ENCODE data around the gene VARS2.
"Not testable (repeated sequence)": the region's sequence is repeated elsewhere in the genome, so short reads cannot be mapped to it uniquely, and the experiment has no call there.

Gene VARS2
- total RNA-seq: 3.3 to 5.1 reads per million in 2 donors

DNA sequence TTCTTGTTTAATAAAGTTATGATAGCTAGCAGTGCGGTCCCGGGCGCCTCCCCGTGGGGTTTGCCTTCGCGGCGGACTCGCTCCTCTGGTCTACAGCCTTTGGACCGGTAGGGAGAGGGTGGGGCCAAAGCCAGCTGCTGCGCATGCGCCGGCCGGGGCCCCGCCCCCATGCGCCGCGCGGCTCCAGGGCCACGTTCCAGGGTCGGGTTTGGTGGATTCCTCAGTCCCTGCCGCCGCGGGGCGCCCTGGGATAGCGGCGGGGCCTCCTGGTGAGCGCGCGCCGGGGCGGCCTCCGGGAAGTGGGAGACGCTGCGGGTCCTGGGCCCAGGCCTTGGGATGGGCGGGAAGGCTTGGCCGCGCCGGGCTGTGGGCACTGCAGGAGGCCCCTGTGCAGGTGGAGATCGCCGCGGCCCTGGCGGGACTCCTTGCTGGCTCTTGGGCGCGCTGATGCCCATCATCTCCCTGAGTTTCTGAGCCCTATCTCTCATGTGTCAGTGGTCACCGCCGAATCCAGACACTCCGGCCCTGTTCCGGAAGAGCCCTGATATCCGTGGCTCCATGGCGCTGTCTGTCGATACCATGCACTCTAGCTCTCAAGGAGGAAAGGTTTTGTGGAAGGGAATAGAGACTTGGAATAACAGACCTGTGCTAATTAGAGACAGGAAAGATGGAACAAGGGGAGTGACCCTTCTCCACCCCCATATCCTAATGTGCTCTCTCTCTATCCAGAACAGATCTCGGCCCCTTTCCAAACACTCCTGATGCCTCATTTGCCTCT, at the start of gene VARS2:
VARS2 (plus strand) TSS at position 163 of the 778 bp plus-strand sequence; CDS start at position 762, 599 bp downstream.
- peak; percentile 86 for DNase-seq

DNA sequence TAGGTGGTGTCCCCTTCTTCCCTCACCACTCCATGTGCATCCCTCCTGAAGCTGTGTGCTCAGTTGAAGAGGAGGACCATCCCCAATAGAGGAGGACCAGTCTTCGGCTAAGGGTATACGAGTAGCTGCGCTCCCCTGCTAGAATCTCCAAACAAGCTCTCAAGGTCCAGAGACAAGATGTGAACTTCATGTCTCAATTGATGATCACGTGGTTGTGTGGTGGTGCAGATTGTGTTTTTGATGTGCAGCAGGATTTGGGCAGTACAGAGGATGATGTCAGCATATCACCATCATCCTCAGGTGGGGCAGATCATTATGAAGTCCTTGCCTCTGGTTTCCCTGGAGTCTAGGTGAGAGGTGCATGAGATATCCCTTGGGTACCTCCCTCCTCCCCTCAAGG, 49.7 kb upstream of the VARS2 start:
- no peak for DNase-seq

GRCh38 chr6:30869241-30869749, 44.7 kb upstream of the VARS2 start:
- not testable (repeated sequence) for DNase-seq

- no peak for DNase-seq
Observed at GRCh38 chr6:30870546-30870945, 43.5 kb upstream of the VARS2 start.

GRCh38 chr6:30871592-30872183, 42.4 kb upstream of the VARS2 start:
- no peak for DNase-seq

- no peak for DNase-seq
Observed at GRCh38 chr6:30873137-30873640, 40.8 kb upstream of the VARS2 start.

- DNase-seq: not testable (repeated sequence)
Observed at GRCh38 chr6:30873795-30874194, 40.2 kb upstream of the VARS2 start.

DNA sequence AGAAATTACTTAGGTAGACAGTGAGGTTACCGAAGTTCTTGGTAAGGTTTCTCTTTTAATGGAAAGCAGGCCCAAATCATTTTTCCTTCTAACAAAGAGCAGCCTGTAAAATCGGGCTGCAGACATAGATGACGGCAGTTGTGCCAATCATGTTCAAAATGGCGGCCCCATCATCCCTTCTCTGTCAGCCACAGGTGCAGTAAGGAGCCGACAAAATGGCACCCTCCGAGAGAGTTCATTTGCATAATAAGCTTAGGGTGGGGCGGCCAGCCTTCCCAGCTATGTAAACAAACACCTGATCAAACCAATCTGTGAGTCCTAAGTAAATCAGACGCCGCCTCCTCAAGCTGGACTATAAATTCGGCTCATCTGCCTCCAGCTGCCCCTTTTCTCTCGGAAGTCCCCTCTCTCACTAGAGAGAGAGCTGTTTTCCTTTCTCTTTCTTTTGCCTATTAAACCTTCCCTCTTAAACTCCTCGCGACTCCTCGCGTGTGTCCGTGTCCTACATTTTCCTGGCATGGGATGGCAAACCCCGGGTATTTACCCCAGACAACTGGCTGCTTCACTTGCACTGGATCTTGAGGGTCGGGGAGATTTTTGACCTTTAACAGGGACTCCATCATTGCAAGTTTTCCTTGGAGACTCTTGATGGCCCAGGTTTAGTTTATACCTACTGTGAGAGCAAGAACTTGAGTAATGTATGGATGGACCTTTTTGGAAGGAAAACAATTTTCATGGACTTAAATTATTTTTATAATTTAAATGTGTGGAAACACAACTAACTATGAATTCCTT, 38.6 kb upstream of the VARS2 start:
- no peak for DNase-seq

DNA sequence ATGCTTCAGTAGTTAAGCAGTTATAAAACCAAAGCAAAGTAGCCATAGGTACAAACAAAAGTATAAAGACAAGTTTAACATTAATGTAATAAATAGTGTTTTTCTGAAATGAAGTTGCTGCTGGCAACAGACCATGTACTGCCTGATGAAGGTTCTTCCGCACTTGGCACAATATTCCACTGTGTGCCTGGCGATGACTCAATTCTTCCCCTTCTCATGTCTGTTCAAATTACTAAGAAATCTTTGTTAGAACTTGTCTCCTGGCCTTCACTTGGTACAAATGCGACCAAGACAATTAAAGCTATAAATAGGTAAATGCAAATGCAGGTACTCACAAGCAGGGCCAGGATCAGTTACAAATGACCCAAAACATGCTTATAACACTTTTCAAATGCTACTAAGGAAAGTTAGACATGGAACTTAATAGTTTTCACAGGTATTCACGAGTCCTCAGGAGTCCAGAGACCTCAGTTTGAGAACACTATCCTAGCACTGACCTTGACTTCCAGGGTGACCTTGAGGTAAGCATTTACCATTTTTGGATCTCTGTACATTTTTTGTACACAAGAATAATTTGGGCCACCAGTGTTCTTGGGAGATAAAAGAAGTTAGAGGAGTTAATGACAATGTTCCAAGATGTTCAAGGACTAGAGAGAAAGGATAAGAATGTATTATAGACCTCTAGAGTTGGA, 37.9 kb upstream of the VARS2 start:
- no peak for DNase-seq

- no peak for DNase-seq
Observed at GRCh38 chr6:30877419-30878262, 36.4 kb upstream of the VARS2 start.

- no peak for DNase-seq
Observed at GRCh38 chr6:30879684-30880427, 34.2 kb upstream of the VARS2 start.

- no peak for DNase-seq
Observed at GRCh38 chr6:30880698-30881252, 33.3 kb upstream of the VARS2 start.

- no peak for DNase-seq
Observed at GRCh38 chr6:30881392-30882203, 32.4 kb upstream of the VARS2 start.

- no peak for DNase-seq
Observed at GRCh38 chr6:30882204-30882758, 31.8 kb upstream of the VARS2 start.

DNA sequence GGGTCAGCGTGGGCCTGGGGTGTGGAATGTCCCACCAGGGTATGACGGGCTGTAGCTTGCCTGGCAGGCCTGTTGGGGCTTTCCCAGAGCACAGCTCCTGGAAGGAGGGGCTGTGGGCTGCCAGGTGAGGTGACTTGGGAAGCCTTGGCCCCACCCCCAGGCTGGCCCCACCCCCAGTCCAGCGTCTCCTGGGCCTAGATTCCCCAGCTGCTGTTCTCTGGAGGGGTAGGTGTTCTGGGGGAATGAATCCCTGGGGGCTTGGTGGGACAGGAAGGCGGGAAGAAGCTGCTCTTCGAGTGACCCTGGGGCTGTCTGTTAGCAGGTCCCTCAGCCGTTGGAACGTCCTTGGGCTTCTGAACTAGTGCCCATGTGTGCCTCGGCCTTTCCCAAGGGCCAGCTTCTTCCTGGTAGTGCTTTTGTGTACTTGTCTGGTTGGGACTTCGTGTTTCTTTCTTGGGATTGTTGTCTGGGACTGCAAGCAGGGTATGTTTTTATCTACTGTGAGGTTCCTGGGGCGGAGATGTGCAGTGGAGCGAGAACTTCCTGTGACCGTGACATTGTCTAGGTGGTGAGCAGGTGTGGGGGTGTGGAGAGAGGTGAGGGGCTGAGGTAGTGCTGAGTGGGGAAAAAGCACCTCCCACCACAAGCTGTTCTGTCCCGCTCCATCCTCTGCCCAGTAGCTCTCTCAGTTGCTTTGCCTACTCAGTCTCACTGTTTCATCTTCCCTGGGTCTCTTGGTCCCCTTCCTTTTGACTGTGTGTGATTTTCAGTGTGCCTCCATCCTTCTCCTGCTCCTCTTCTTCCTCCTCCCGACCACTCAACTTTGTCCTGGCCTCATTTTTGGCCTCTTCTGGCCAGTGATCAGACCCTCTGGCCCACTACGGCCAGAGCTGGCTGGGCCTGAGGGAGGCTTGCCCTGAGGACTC, 31.0 kb upstream of the VARS2 start:
- DNase-seq: no peak

DNA sequence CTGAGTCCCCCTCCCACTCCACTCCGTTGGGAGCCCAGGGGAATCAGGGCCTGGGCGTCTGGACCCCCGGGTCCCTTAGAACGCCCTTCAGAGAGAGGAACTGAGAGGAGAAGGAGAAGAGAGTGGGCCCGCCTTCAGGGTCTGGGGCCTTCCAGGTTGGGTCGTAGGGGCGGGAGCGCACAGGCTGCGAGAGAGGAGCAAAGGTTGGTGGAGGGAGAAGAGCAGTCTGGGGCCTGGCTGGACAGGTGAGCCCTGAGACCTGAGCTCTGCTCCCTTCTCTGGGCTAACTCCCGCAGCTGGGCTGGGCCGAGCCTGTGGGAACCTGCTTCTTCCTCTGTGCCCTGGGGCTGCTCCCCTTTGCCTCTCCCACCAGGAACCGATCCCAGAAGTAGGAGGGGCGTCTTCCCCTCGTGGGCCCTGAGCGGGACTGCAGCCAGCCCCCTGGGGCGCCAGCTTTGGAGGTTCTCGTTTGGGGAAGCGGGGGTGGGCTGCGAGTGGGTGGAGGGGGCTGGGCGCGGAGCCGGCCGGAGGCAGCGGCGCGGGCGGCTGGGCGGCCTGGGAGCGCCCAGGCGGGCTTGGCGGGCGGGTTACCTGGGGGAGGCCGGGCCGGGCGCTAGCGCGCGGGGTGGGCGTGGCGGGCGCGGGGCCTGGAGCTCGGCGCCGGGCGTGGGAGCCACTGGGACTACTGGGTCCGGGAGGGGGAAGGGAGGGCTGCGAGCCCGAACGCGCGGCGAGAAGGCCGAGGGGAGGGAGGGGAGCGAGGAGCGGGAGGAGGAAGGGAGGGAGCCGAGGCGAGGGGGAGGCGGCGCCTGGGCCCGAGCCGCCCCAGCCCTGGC, 30.1 kb upstream of the VARS2 start, which contains the start of gene DDR1:
DDR1 (plus strand) TSS at position 835 of the 836 bp plus-strand sequence. CDS start 4,211 bp downstream, outside the sequence.
- DNase-seq: peak; percentile 32

All from activated gamma-delta T cell (primary cell).